Cardiac muscle cell (in vitro differentiated cells and primary cell): ENCODE measurements around the gene SRP68. TPM values are rescaled to one million over a fixed set of nuclear protein-coding genes. Genes with fewer than 3 reads are reported as not detected.

Experiments
- DNase-seq, 2 donors: peaks; one replicate each; pipeline versions ENCODE4 v3.0.0 to v3.0.0-alpha.2; 2010 to 2017; ENCODE audit warnings: low read depth in 1 of 2, low spot score in 1 of 2
- H3K27ac ChIP-seq: fragments of 200-600 bp; sonication (generic); 2 replicates; pipeline ENCODE4 v1.5.1; 2016
- H3K27me3 ChIP-seq: fragments of 200-600 bp; sonication (generic); 2 replicates; pipeline ENCODE4 v1.6.0; 2016; ENCODE audit warnings: control low read depth
- H3K36me3 ChIP-seq: fragments of 200-600 bp; sonication (generic); 2 replicates; pipeline ENCODE4 v1.5.1; 2016; ENCODE audit warnings: control low read depth
- H3K4me1 ChIP-seq: fragments of 200-600 bp; sonication (generic); 2 replicates; pipeline ENCODE4 v1.8.1; 2017; ENCODE audit warnings: low read depth, mild to moderate bottlenecking, mixed run types
- H3K4me3 ChIP-seq: fragments of 200-600 bp; sonication (generic); 2 replicates; pipeline ENCODE4 v1.5.1; 2016; ENCODE audit warnings: mild to moderate bottlenecking
- H3K9me3 ChIP-seq: fragments of 200-600 bp; sonication (generic); 2 replicates; pipeline ENCODE4 v1.5.1; 2017; ENCODE audit warnings: low read depth, mild to moderate bottlenecking, control low read depth
- CTCF ChIP-seq: IDR thresholded peaks from 2 replicates; pipeline ENCODE4 v1.5.1; 2012; ENCODE audit warnings: low read depth, mild to moderate bottlenecking, low read length
- polyA plus RNA-seq: library from polyadenylated mRNA; unstranded; fragments of >200 nt; fragmentation: Nextera tagmentation; extraction: Ambion mirVana; gene quantifications from 2 replicates; pipeline ENCODE4 v1.2.1, GENCODE V29; 2016
- total RNA-seq: library from RNA; depleted of rRNA; stranded (reverse); fragments of >200 nt; gene quantifications from 2 replicates; pipeline ENCODE4 v1.2.3, GENCODE V29; 2016

The SRP68 gene
- total and polyA plus RNA-seq, 2 experiments from 2014 or later = 55.4 to 103 TPM

- Histone ChIP-seq H3K4me3 (no peak overlapping the region), H3K9me3 (no peaks in the 10 kb centered on the region), H3K4me1 (peaks cover 29% of the 10 kb centered on the region), H3K27me3 (peaks cover 54% of the 10 kb centered on the region), H3K27ac (no peak overlapping the region), H3K36me3 (no peaks in the 10 kb centered on the region)
- no peak for TF ChIP-seq CTCF
- DNase-seq = no peak
Measured at GRCh38 chr17:76077584-76078110, 5.3 kb upstream of the SRP68 start.

GRCh38 chr17:76076765-76077583 lies 4.7 kb upstream of the SRP68 start:
- Histone ChIP-seq H3K36me3 (no peaks in the 10 kb centered on the region), H3K27me3 (peaks cover 54% of the 10 kb centered on the region), H3K4me3 (no peak overlapping the region), H3K27ac (no peak overlapping the region), H3K4me1 (peaks cover 29% of the 10 kb centered on the region), H3K9me3 (no peaks in the 10 kb centered on the region)
- DNase-seq = no peak
- TF ChIP-seq CTCF = no peak

- TF ChIP-seq CTCF = no peak
- Histone ChIP-seq H3K27me3 (peaks cover 54% of the 10 kb centered on the region), H3K4me1 (peaks cover 33% of the 10 kb centered on the region), H3K4me3 (no peak overlapping the region), H3K36me3 (no peaks in the 10 kb centered on the region), H3K9me3 (no peaks in the 10 kb centered on the region), H3K27ac (no peak overlapping the region)
- DNase-seq = no peak
Measured at GRCh38 chr17:76076146-76076764, 3.9 kb upstream of the SRP68 start.

GRCh38 chr17:76075364-76076145 lies 3.2 kb upstream of the SRP68 start:
- H3K27ac ChIP-seq = no peak overlapping the region
- H3K27me3 ChIP-seq = peaks cover 54% of the 10 kb centered on the region
- no peaks in the 10 kb centered on the region for H3K36me3 ChIP-seq
- no peak overlapping the region for H3K4me3 ChIP-seq
- peaks cover 35% of the 10 kb centered on the region for H3K4me1 ChIP-seq
- peak; percentile 14 for TF ChIP-seq CTCF
- H3K9me3 ChIP-seq = no peaks in the 10 kb centered on the region
- peak in 1 of 2 donors; percentile 69 for DNase-seq
